IMR-90 (cell line): Measurements from ENCODE around the gene POLA2. TPM values are rescaled to one million over a fixed set of nuclear protein-coding genes. Genes with fewer than 3 reads are reported as not detected.

Source experiments
- ATAC-seq: fragments of 200-7000 bp; cut with Tn5 transposase; 2 replicates; pipeline ENCODE4 v1.9.1; 2020; ENCODE audit warnings: low read depth, mild to moderate bottlenecking, moderate library complexity
- BruUV-seq: library from RNA; stranded (reverse); fragments of 400-500 nt; replicated peaks from 2 replicates; lab custom pipeline; 2021; lab: Mats Ljungman, UMichigan
- CTCF ChIA-PET: fragments of 300-600 bp; formaldehyde crosslinking; extraction: SDS; loops from one replicate; lab custom pipeline; 2021; ENCODE audit warnings: antibody characterized with exemption; lab: Yijun Ruan, JAX
- POLR2A ChIA-PET: fragments of 300-600 bp; sonication (Branson Sonifier 250); formaldehyde crosslinking; loops from one replicate; lab custom pipeline; 2022; ENCODE audit warnings: antibody characterized with exemption; ENCODE audit not compliant: unreplicated experiment; lab: Charles Lee
- DNase-seq: peaks from one replicate; pipeline ENCODE4 v3.0.0; 2013
- H2AFZ ChIP-seq: replicated peaks from 2 replicates; pipeline ENCODE3; 2013; ENCODE audit warnings: low read length, mild to moderate bottlenecking; ENCODE audit not compliant: poor library complexity
- H2AK5ac ChIP-seq: 2 replicates; pipeline ENCODE4 v1.6.1; 2013; ENCODE audit warnings: low read depth, low read length, inconsistent platforms
- H2AK9ac ChIP-seq: replicated peaks from 2 replicates; pipeline ENCODE3; 2013; ENCODE audit warnings: mild to moderate bottlenecking, low read depth, low read length, moderate library complexity; ENCODE audit not compliant: poor library complexity
- H2BK120ac ChIP-seq: 2 replicates; pipeline ENCODE4 v1.6.1; 2013; ENCODE audit warnings: low read depth, low read length, inconsistent platforms
- H2BK15ac ChIP-seq: 3 replicates; pipeline ENCODE4 v1.6.1; 2013; ENCODE audit warnings: low read depth, low read length, inconsistent platforms
- H2BK20ac ChIP-seq: 2 replicates; pipeline ENCODE4 v1.6.1; 2013; ENCODE audit warnings: low read depth, mild to moderate bottlenecking, inconsistent platforms, low read length, moderate library complexity
- H2BK5ac ChIP-seq: 2 replicates; pipeline ENCODE4 v1.6.1; 2013; ENCODE audit warnings: mild to moderate bottlenecking, low read depth, low read length, inconsistent platforms; ENCODE audit not compliant: poor library complexity, severe bottlenecking
- H3K14ac ChIP-seq: replicated peaks from 2 replicates; pipeline ENCODE4 v1.6.1; 2013; ENCODE audit warnings: low read depth, low read length, inconsistent platforms
- H3K18ac ChIP-seq: 2 replicates; pipeline ENCODE4 v1.6.1; 2013; ENCODE audit warnings: low read depth, low read length, control low read depth
- H3K23ac ChIP-seq: 2 replicates; pipeline ENCODE4 v1.6.1; 2013; ENCODE audit warnings: low read depth, low read length, inconsistent platforms
- H3K27ac ChIP-seq: 2 replicates; pipeline ENCODE4 v1.5.1; 2013; ENCODE audit warnings: mild to moderate bottlenecking, control low read depth, low read length; ENCODE audit not compliant: insufficient read depth
- H3K27me3 ChIP-seq: 2 replicates; pipeline ENCODE4 v1.6.1; 2013; ENCODE audit warnings: low read length; ENCODE audit not compliant: control insufficient read depth, insufficient read depth
- H3K36me3 ChIP-seq: 2 replicates; pipeline ENCODE4 v1.6.1; 2013; ENCODE audit warnings: low read length, mixed read lengths; ENCODE audit not compliant: control insufficient read depth, insufficient read depth
- H3K4ac ChIP-seq: 2 replicates; pipeline ENCODE4 v1.6.1; 2013; ENCODE audit warnings: low read depth, low read length, inconsistent platforms
- H3K4me1 ChIP-seq: 2 replicates; pipeline ENCODE4 v1.6.1; 2013; ENCODE audit warnings: low read length, mixed read lengths; ENCODE audit not compliant: control insufficient read depth, insufficient read depth
- H3K4me2 ChIP-seq: 2 replicates; pipeline ENCODE4 v1.6.1; 2013; ENCODE audit warnings: low read depth, mild to moderate bottlenecking, control low read depth, low read length, moderate library complexity
- H3K4me3 ChIP-seq: 2 replicates; pipeline ENCODE4 v1.5.1; 2013; ENCODE audit warnings: low read depth, mild to moderate bottlenecking, control low read depth, low read length, moderate library complexity; ENCODE audit not compliant: insufficient read depth
- H3K56ac ChIP-seq: 2 replicates; pipeline ENCODE4 v1.6.1; 2013; ENCODE audit warnings: low read length, inconsistent platforms; ENCODE audit not compliant: insufficient read depth; ENCODE audit errors: extremely low read depth
- H3K79me1 ChIP-seq, 2 experiments: 2 replicates each; pipeline ENCODE4 v1.6.1; 2013; ENCODE audit warnings: low read length in 2 of 2, inconsistent platforms in 1 of 2, low read depth in 1 of 2
- H3K9ac ChIP-seq: 2 replicates; pipeline ENCODE4 v1.6.1; 2013; ENCODE audit warnings: low read depth, low read length, control low read depth
- H3K9me1 ChIP-seq: 2 replicates; pipeline ENCODE4 v1.6.1; 2013; ENCODE audit warnings: low read length, inconsistent platforms; ENCODE audit not compliant: insufficient read depth
- H3K9me3 ChIP-seq: 2 replicates; pipeline ENCODE4 v1.6.1; 2013; ENCODE audit warnings: low read length; ENCODE audit not compliant: control insufficient read depth, insufficient read depth
- H4K20me1 ChIP-seq: 2 replicates; pipeline ENCODE4 v1.6.1; 2013; ENCODE audit warnings: low read length, inconsistent platforms; ENCODE audit not compliant: insufficient read depth
- H4K5ac ChIP-seq: 2 replicates; pipeline ENCODE4 v1.6.1; 2013; ENCODE audit warnings: mild to moderate bottlenecking, low read depth, low read length, control low read depth
- H4K8ac ChIP-seq, 2 experiments: 2 replicates each; pipeline ENCODE4 v1.6.1; 2013; ENCODE audit warnings: low read depth in 2 of 2, low read length in 2 of 2, control low read depth in 1 of 2, inconsistent platforms in 1 of 2
- H4K91ac ChIP-seq: 2 replicates; pipeline ENCODE4 v1.6.1; 2013; ENCODE audit warnings: low read depth, low read length, inconsistent platforms; ENCODE audit not compliant: insufficient read depth
- CTCF ChIP-seq: conservative IDR thresholded peaks from 2 replicates; pipeline ENCODE4 v1.5.1; 2012; ENCODE audit warnings: mild to moderate bottlenecking, low read depth, low read length, improper control_type of control experiment
- POLR2A ChIP-seq: IDR thresholded peaks from 2 replicates; pipeline ENCODE4 v1.6.1; 2012; ENCODE audit warnings: mild to moderate bottlenecking, low read depth, low read length
- WGBS, 2 experiments: methylation state at CpG; one replicate each; pipeline versions ENCODE4 v1.1.5 to v1.1.7; 2013; ENCODE audit warnings: missing lambda C conversion rate in 2 of 2; ENCODE audit not compliant: insufficient read length in 1 of 2; ENCODE audit errors: extremely low coverage in 2 of 2; 5-methylcytosine and 5-hydroxymethylcytosine counted together
- dilution Hi-C: fragments of 300-500 bp; cut with HindIII; formaldehyde crosslinking; loops from one replicate; pipeline ENCODE4 v1.14.3; 2018; ENCODE audit warnings: low sequenced_read_pairs; ENCODE audit not compliant: unreplicated experiment
- in situ Hi-C: fragments of 300-500 bp; cut with MboI; formaldehyde crosslinking; loops from 3 replicates; pipeline ENCODE4 v1.14.3; 2019; ENCODE audit warnings: low sequenced_read_pairs, inconsistent platforms, mixed read lengths
- intact Hi-C: fragments of 100-400 bp; cut with micrococcal nuclease; formaldehyde crosslinking; loops from 2 replicates; pipeline ENCODE4 v1.10.0; 2022
- polyA plus RNA-seq, 3 experiments: library from polyadenylated mRNA; depleted of rRNA; stranded (reverse); fragments of >200 nt; gene quantifications; 2 replicates each; pipeline ENCODE4 v1.2.3, GENCODE V29; 2012; ENCODE audit warnings: low replicate concordance in 1 of 3
- total RNA-seq: library from RNA; depleted of rRNA; stranded (reverse); fragments of >200 nt; gene quantifications from 2 replicates; pipeline ENCODE4 v1.2.3, GENCODE V29; 2012

Gene POLA2
- total and polyA plus RNA-seq, 2 of the 4 experiments (the other 2 are of a cell fraction) = 14.2 to 17.3 TPM

GRCh38 chr11:65327021-65327420 lies 65.3 kb downstream of the POLA2 start:
- Histone ChIP-seq H3K14ac (no peak overlapping the region), H3K18ac (no peak overlapping the region), H3K4me2 (no peak overlapping the region), H4K91ac (no peak overlapping the region), H2AK9ac (no peak overlapping the region), H2AFZ (no peak overlapping the region), H4K8ac (no peak overlapping the region), H3K4ac (no peak overlapping the region), H2BK120ac (no peak overlapping the region), H2BK20ac (no peak overlapping the region), H2BK15ac (no peak overlapping the region), H3K56ac (no peak overlapping the region), H4K20me1 (peaks cover 25% of the 10 kb centered on the region), H3K27ac (no peak overlapping the region), H3K4me3 (no peak overlapping the region), H2BK5ac (no peak overlapping the region), H3K9me3 (no peaks in the 10 kb centered on the region), H3K9me1 (peaks cover 4% of the 10 kb centered on the region), H3K4me1 (no peaks in the 10 kb centered on the region; the same call in 1 of the 2 replicates), H3K9ac (no peak overlapping the region), H3K79me1 (peaks cover 3 to 24% of the 10 kb centered on the region in 2 experiments; a peak in 3 of 4 replicates), H3K36me3 (peaks cover 18% of the 10 kb centered on the region), H3K27me3 (no peaks in the 10 kb centered on the region), H4K5ac (no peak overlapping the region), H3K23ac (no peak overlapping the region), H2AK5ac (no peak overlapping the region)
- dilution Hi-C loops (no loop called here), intact Hi-C loops (no loop called here), in situ Hi-C loops (no loop called here)
- ATAC-seq = no peak
- ChIA-PET POLR2A (interaction anchor here (0.6 to 0.7 kb wide), 2 partner anchors 52 to 180 kb away, joined by 3 to 5 read pairs; no protein-coding TSS in a partner anchor), CTCF (interaction anchor here (0.7 to 1.2 kb wide), 2 partner anchors 12 to 28 kb away, joined by 3 to 5 read pairs; no protein-coding TSS in a partner anchor)
- DNase-seq = no peak
- no TSS peak for BruUV-seq
- peak; percentile 70 for TF ChIP-seq POLR2A
- no peak for TF ChIP-seq CTCF
- whole genome bisulfite sequencing, 2 experiments = no CpG with 5 or more reads among the region's 8 CpGs
